G401 (cell line): ENCODE results near the gene DENND2D. TPM values are rescaled to one million over a fixed set of nuclear protein-coding genes. Genes with fewer than 3 reads are reported as not detected.

Experiments used
- DNase-seq: peaks from one replicate; pipeline ENCODE4 v3.0.0-alpha.2; 2015; ENCODE audit warnings: low spot score
- in situ Hi-C: cut with HindIII; loops from 2 replicates; pipeline ENCODE4 v1.10.0; 2016; ENCODE audit warnings: low sequenced_read_pairs, mixed read lengths
- total RNA-seq: library from RNA; depleted of rRNA; stranded (reverse); fragments of >200 nt; shearing (Covaris generic); gene quantifications from 2 replicates; pipeline ENCODE4 v1.2.3, GENCODE V29; 2014

DENND2D gene
- total RNA-seq, 1 experiment from 2014 or later: not detected

GRCh38 chr1:111190931-111191451 is 9.5 kb downstream of the DENND2D start:
- DNase-seq: no peak
- in situ Hi-C loops: no loop called here

- no peak for DNase-seq
- in situ Hi-C loops: no loop called here
Measured at GRCh38 chr1:111184663-111185062, 15.8 kb downstream of the DENND2D start.

- no peak for DNase-seq
- in situ Hi-C loops: no loop called here
Measured at GRCh38 chr1:111183308-111184069, 17.0 kb downstream of the DENND2D start.

GRCh38 chr1:111182052-111182451 is 18.4 kb downstream of the DENND2D start:
- in situ Hi-C loops: no loop called here
- no peak for DNase-seq

- no peak for DNase-seq
- in situ Hi-C loops: no loop called here
Measured at GRCh38 chr1:111179968-111180533, 20.4 kb downstream of the DENND2D start.

- in situ Hi-C loops: no loop called here
- DNase-seq: no peak
Measured at GRCh38 chr1:111176678-111177077, 23.8 kb downstream of the DENND2D start.

GRCh38 chr1:111175349-111175748 is 25.1 kb downstream of the DENND2D start:
- in situ Hi-C loops: no loop called here
- DNase-seq: no peak

- DNase-seq: no peak
- in situ Hi-C loops: no loop called here
Measured at GRCh38 chr1:111174070-111174469, 26.4 kb downstream of the DENND2D start.

- DNase-seq: no peak
Measured at GRCh38 chr1:111172463-111172862, 28.0 kb downstream of the DENND2D start.

GRCh38 chr1:111164151-111164550 is 36.3 kb downstream of the DENND2D start:
- DNase-seq: peak; percentile 52
- in situ Hi-C loops: no loop called here

More at GRCh38 chr1:111172463-111172862, 28.0 kb downstream of the DENND2D start:
- in situ Hi-C loops: no loop called here

GRCh38 chr1:111163363-111163762 is 37.1 kb downstream of the DENND2D start:
- in situ Hi-C loops: no loop called here
- DNase-seq: peak; percentile 75

- in situ Hi-C loops: no loop called here
Measured at GRCh38 chr1:111162488-111162880, 38.0 kb downstream of the DENND2D start.

GRCh38 chr1:111161843-111162487 is 38.5 kb downstream of the DENND2D start:
- DNase-seq: peak; percentile 90
- in situ Hi-C loops: no loop called here

More at GRCh38 chr1:111162488-111162880, 38.0 kb downstream of the DENND2D start:
- no peak for DNase-seq

- in situ Hi-C loops: no loop called here
Measured at GRCh38 chr1:111157431-111157830, 43.0 kb downstream of the DENND2D start.

GRCh38 chr1:111154021-111154999 is 46.1 kb downstream of the DENND2D start:
- DNase-seq: no peak
- in situ Hi-C loops: no loop called here

More at GRCh38 chr1:111157431-111157830, 43.0 kb downstream of the DENND2D start:
- DNase-seq: no peak

GRCh38 chr1:111151838-111152237 is 48.6 kb downstream of the DENND2D start:
- DNase-seq: no peak
- in situ Hi-C loops: no loop called here

GRCh38 chr1:111148376-111148881 is 52.0 kb downstream of the DENND2D start:
- no peak for DNase-seq
- in situ Hi-C loops: no loop called here

GRCh38 chr1:111147948-111148347 is 52.5 kb downstream of the DENND2D start:
- no peak for DNase-seq
- in situ Hi-C loops: no loop called here
